NAMALWA (cell line): Measurements from ENCODE around the gene FAR1.
A peak's percentile ranks its signal among the peaks of the same experiment; 100 is the strongest.
"Not testable (repeated sequence)": the region's sequence is repeated elsewhere in the genome, so short reads cannot be mapped to it uniquely, and the experiment has no call there.

Experiments used
- DNase-seq: peaks from one replicate; pipeline ENCODE4 v3.0.0-alpha.2; 2015; ENCODE audit warnings: low spot score

The FAR1 gene

GRCh38 chr11:13705710-13706109 is 37.2 kb downstream of the FAR1 start:
- no peak for DNase-seq

- no peak for DNase-seq
Observed at GRCh38 chr11:13713982-13714381, 45.5 kb downstream of the FAR1 start.

GRCh38 chr11:13717331-13717730 is 48.9 kb downstream of the FAR1 start:
- DNase-seq: no peak

GRCh38 chr11:13718394-13718793 is 49.9 kb downstream of the FAR1 start:
- DNase-seq: no peak

- no peak for DNase-seq
Observed at GRCh38 chr11:13720940-13721339, 52.5 kb downstream of the FAR1 start.

- no peak for DNase-seq
Observed at GRCh38 chr11:13721760-13722159, 53.3 kb downstream of the FAR1 start.

GRCh38 chr11:13726456-13726855 is 58.0 kb downstream of the FAR1 start:
- no peak for DNase-seq

GRCh38 chr11:13728076-13728475 is 59.6 kb downstream of the FAR1 start:
- no peak for DNase-seq

GRCh38 chr11:13734530-13734929 is 66.1 kb downstream of the FAR1 start:
- DNase-seq: no peak

- no peak for DNase-seq
Observed at GRCh38 chr11:13745165-13745564, 76.7 kb downstream of the FAR1 start.

GRCh38 chr11:13753316-13753715 is 84.8 kb downstream of the FAR1 start:
- DNase-seq: not testable (repeated sequence)

- no peak for DNase-seq
Observed at GRCh38 chr11:13759050-13759449, 90.6 kb downstream of the FAR1 start.

GRCh38 chr11:13760115-13760514 is 91.6 kb downstream of the FAR1 start:
- no peak for DNase-seq

GRCh38 chr11:13761250-13761649 is 92.8 kb downstream of the FAR1 start:
- no peak for DNase-seq

GRCh38 chr11:13761716-13762115 is 93.2 kb downstream of the FAR1 start:
- DNase-seq: no peak

- DNase-seq: no peak
Observed at GRCh38 chr11:13762718-13763117, 94.2 kb downstream of the FAR1 start.

- DNase-seq: no peak
Observed at GRCh38 chr11:13763341-13763740, 94.9 kb downstream of the FAR1 start.

GRCh38 chr11:13765886-13766285 is 97.4 kb downstream of the FAR1 start:
- DNase-seq: no peak

GRCh38 chr11:13767471-13767870 is 99.0 kb downstream of the FAR1 start:
- no peak for DNase-seq

GRCh38 chr11:13769188-13769587 is 100.7 kb downstream of the FAR1 start:
- no peak for DNase-seq

GRCh38 chr11:13771151-13771550 is 102.7 kb downstream of the FAR1 start:
- DNase-seq: no peak

- peak; percentile 89 for DNase-seq
Observed at GRCh38 chr11:13772223-13773046, 104.0 kb downstream of the FAR1 start.

- no peak for DNase-seq
Observed at GRCh38 chr11:13775471-13775870, 107.0 kb downstream of the FAR1 start.

GRCh38 chr11:13776134-13776815 is 107.8 kb downstream of the FAR1 start:
- peak; percentile 29 for DNase-seq
